C4-2B (cell line): ENCODE measurements around the gene CDKN3.

Source experiments
- ZFX ChIP-seq: fragments of 450-650 bp; IDR thresholded peaks from 2 replicates; pipeline ENCODE4 v1.6.1; 2017
- TF ChIP-seq, protein P1 (sequence below): fragments of 450-650 bp; conservative IDR thresholded peaks from 2 replicates; pipeline ENCODE4 v1.5.1; 2017; ENCODE audit warnings: mild to moderate bottlenecking

GRCh38 chr14:54446161-54446693 is 49.4 kb downstream of the CDKN3 start:
- TF ChIP-seq, protein P1, sequence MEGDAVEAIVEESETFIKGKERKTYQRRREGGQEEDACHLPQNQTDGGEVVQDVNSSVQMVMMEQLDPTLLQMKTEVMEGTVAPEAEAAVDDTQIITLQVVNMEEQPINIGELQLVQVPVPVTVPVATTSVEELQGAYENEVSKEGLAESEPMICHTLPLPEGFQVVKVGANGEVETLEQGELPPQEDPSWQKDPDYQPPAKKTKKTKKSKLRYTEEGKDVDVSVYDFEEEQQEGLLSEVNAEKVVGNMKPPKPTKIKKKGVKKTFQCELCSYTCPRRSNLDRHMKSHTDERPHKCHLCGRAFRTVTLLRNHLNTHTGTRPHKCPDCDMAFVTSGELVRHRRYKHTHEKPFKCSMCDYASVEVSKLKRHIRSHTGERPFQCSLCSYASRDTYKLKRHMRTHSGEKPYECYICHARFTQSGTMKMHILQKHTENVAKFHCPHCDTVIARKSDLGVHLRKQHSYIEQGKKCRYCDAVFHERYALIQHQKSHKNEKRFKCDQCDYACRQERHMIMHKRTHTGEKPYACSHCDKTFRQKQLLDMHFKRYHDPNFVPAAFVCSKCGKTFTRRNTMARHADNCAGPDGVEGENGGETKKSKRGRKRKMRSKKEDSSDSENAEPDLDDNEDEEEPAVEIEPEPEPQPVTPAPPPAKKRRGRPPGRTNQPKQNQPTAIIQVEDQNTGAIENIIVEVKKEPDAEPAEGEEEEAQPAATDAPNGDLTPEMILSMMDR: no peak
- TF ChIP-seq ZFX: no peak
